Kidney epithelial cell (primary cell): ENCODE measurements around the gene RSRC1. TPM values are rescaled to one million over a fixed set of nuclear protein-coding genes. Genes with fewer than 3 reads are reported as not detected.
A peak's percentile ranks its signal among the peaks of the same experiment; 100 is the strongest.

ENCODE experiments used
- DNase-seq: peaks from one replicate; pipeline ENCODE4 v3.0.0-alpha.2; 2010; ENCODE audit warnings: low read depth
- H3K27me3 ChIP-seq: 2 replicates; pipeline ENCODE4 v1.6.0; 2011; ENCODE audit warnings: low read length; ENCODE audit not compliant: control insufficient read depth, insufficient read depth
- H3K36me3 ChIP-seq: 2 replicates; pipeline ENCODE4 v1.5.1; 2011; ENCODE audit warnings: low read length; ENCODE audit not compliant: control insufficient read depth, insufficient read depth
- H3K4me3 ChIP-seq: 2 replicates; pipeline ENCODE4 v1.5.1; 2011; ENCODE audit warnings: low read depth, mild to moderate bottlenecking, control low read depth, low read length
- total RNA-seq: library from RNA; depleted of rRNA; stranded (reverse); fragments of >200 nt; gene quantifications from 2 replicates; pipeline ENCODE4 v1.2.3, GENCODE V29; 2015
- TF ChIP-seq, protein P1 (sequence below): IDR thresholded peaks from 2 replicates; pipeline ENCODE4 v1.5.1; 2011; ENCODE audit warnings: mild to moderate bottlenecking, moderate library complexity, low read length, control low read depth, inconsistent platforms; ENCODE audit not compliant: insufficient read depth, poor library complexity, severe bottlenecking

The RSRC1 gene
- total RNA-seq, 1 donor from 2014 or later, result 27.4 TPM

DNA sequence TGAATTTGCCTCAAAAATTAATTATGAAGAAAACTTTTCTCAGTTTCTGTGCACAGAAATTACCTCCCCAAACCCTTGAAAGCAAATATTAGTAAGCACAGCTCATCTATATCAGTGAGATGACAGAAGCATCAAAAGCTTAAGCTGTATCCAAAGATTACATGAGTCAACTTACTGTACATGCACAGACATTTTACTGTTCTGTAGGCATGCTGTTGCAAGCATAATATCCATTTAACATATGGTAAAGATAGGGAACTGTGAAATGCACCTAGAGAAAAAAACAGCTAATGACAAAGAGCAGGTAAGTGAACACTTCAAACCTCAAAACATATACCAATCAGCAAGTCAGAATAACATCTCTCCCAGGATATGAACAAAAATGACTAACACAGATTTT is 24.5 kb upstream of the RSRC1 start:
- TF ChIP-seq, protein P1, sequence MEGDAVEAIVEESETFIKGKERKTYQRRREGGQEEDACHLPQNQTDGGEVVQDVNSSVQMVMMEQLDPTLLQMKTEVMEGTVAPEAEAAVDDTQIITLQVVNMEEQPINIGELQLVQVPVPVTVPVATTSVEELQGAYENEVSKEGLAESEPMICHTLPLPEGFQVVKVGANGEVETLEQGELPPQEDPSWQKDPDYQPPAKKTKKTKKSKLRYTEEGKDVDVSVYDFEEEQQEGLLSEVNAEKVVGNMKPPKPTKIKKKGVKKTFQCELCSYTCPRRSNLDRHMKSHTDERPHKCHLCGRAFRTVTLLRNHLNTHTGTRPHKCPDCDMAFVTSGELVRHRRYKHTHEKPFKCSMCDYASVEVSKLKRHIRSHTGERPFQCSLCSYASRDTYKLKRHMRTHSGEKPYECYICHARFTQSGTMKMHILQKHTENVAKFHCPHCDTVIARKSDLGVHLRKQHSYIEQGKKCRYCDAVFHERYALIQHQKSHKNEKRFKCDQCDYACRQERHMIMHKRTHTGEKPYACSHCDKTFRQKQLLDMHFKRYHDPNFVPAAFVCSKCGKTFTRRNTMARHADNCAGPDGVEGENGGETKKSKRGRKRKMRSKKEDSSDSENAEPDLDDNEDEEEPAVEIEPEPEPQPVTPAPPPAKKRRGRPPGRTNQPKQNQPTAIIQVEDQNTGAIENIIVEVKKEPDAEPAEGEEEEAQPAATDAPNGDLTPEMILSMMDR, result no peak
- no peak overlapping the region for H3K4me3 ChIP-seq
- peaks cover 3% of the 10 kb centered on the region for H3K27me3 ChIP-seq
- DNase-seq, result no peak
- H3K36me3 ChIP-seq, result no peaks in the 10 kb centered on the region

DNA sequence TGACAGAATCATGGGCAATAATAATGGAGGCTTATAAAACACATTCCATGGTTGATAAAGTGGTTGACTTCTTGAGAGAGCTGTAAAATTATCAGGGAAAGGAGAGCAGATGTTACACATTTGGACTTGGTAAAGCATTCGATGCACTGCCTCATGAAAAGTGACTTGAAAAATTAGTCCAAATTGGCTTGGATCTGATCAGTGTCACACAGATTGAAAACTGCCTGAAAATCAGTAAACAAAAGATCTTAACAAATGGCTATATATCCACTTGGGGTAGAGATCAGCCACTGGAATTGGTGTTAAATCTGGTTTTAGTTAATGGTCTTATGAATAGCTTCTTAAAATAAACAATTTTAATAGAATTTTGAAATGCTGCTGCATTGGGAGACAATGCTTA is 24.0 kb upstream of the RSRC1 start:
- DNase-seq, result no peak
- no peaks in the 10 kb centered on the region for H3K36me3 ChIP-seq
- H3K4me3 ChIP-seq, result no peak overlapping the region
- TF ChIP-seq, protein P1, result no peak
- peaks cover 8% of the 10 kb centered on the region for H3K27me3 ChIP-seq

DNA sequence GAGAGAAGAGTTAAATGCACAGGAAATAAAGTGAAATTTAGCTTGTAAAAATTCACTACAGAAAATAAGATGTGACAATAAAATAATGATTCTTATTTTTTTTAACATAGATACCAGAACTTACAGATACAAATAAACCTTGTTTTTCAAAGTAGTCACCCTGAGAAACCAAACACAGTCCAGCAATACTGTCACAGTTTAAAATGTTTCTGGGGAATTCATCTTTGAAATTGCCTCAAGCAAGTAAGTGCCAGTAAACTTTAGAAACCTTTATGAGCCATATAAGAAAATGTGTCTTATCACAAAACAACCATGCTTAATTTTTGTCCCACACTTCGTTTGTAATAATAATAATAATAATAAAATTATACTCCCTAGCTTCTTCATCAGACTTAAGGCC is 23.5 kb upstream of the RSRC1 start:
- Histone ChIP-seq H3K4me3 (no peak overlapping the region), H3K27me3 (peaks cover 8% of the 10 kb centered on the region), H3K36me3 (no peaks in the 10 kb centered on the region)
- TF ChIP-seq, protein P1, result no peak
- no peak for DNase-seq

DNA sequence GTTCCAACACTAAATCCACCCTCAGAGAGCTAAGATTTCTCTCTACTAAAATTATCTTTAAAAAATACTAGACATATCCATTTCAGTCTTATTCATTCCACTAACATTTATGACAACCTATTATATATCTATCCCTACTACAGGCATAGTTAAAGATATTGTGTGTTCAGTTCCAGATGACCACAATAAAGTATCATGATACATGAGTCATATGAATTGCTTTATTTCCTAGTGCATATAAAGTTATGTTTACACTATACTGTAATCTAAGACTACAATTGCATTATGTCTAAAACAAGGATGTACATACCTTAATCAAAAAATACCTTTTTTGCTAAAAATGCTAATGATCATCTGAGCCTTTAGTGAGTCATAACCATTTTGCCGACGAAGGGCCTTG is 23.1 kb upstream of the RSRC1 start:
- DNase-seq, result no peak
- Histone ChIP-seq H3K27me3 (peaks cover 10% of the 10 kb centered on the region), H3K36me3 (no peaks in the 10 kb centered on the region)

DNA sequence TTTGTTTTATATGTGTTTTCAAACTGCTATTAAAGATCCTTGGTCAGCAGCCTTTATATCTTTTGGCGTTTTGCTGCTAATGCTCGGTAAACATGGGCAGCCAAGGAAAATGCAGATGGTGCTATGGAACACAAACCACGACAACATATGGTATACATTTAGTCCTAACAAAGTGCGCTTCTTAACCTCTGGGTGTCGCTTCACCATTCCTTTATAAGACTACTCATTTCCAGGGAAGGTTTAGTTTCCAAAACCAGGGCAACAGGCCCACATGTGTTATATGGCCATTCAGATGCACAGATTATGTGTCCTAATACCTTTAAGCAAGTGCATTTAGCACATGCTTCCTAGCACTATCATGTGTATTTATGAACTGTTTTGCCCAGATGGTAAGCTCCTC is 18.4 kb upstream of the RSRC1 start:
- no peak for DNase-seq
- Histone ChIP-seq H3K4me3 (no peak overlapping the region), H3K27me3 (peaks cover 41% of the 10 kb centered on the region), H3K36me3 (no peaks in the 10 kb centered on the region)
- TF ChIP-seq, protein P1, result peak; percentile 35

More for the DNA sequence above, 23.1 kb upstream of the RSRC1 start:
- TF ChIP-seq, protein P1, result no peak
- H3K4me3 ChIP-seq, result no peak overlapping the region

DNA sequence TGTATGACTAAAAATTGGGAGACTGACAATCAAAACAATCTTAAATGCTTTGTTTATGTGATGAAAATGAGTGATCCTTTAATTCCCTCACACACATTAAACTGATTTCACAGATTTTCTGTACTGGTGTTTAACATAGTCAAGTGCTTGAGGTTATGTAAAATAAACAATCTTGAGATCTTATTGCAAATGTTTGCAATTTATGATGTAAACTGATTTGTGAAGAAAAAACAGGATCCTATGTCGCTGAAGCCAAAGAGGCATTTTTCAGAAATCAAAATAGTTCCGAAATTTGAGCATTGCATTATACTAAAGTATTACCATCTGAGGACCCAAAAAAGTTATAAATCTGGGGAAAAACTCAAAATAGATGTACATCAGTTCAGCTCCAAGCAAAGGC is 16.4 kb upstream of the RSRC1 start:
- no peaks in the 10 kb centered on the region for H3K36me3 ChIP-seq
- H3K27me3 ChIP-seq, result peaks cover 54% of the 10 kb centered on the region
- H3K4me3 ChIP-seq, result no peak overlapping the region
- DNase-seq, result no peak
- TF ChIP-seq, protein P1, result no peak
